Renal cortical epithelial cell (primary cell): ENCODE data around the gene EZH1. TPM values are rescaled to one million over a fixed set of nuclear protein-coding genes. Genes with fewer than 3 reads are reported as not detected.
"Not testable (repeated sequence)": the region's sequence is repeated elsewhere in the genome, so short reads cannot be mapped to it uniquely, and the experiment has no call there.

Source experiments
- DNase-seq: peaks from one replicate; pipeline ENCODE4 v3.0.0-alpha.2; 2011; ENCODE audit warnings: low read depth
- total RNA-seq: library from RNA; depleted of rRNA; stranded (reverse); fragments of >200 nt; gene quantifications from 2 replicates; pipeline ENCODE4 v1.2.3, GENCODE V29; 2014

Gene EZH1
- total RNA-seq, 1 donor from 2014 or later, result 21.2 TPM

- DNase-seq, result no peak
These were observed 74.7 kb downstream of the EZH1 start for GRCh38 chr17:42669977-42670788.

- no peak for DNase-seq
These were observed 75.2 kb downstream of the EZH1 start for GRCh38 chr17:42669705-42669976.

GRCh38 chr17:42667088-42667951 is 77.5 kb downstream of the EZH1 start:
- peak; percentile 96 for DNase-seq

GRCh38 chr17:42666126-42666525 is 78.7 kb downstream of the EZH1 start:
- not testable (repeated sequence) for DNase-seq

- no peak for DNase-seq
These were observed 79.2 kb downstream of the EZH1 start for GRCh38 chr17:42665581-42666001.

GRCh38 chr17:42660692-42661345 is 84.0 kb downstream of the EZH1 start:
- peak; percentile 65 for DNase-seq

GRCh38 chr17:42659932-42660274 is 84.9 kb downstream of the EZH1 start:
- not testable (repeated sequence) for DNase-seq

GRCh38 chr17:42659079-42659931 is 85.5 kb downstream of the EZH1 start, which contains the start of gene TUBG2:
Gene TUBG2 (plus strand): TSS chr17:42659284. CDS start chr17:42659504, 220 bp downstream.
- peak; percentile 78 for DNase-seq

GRCh38 chr17:42657824-42658588 is 86.8 kb downstream of the EZH1 start:
- no peak for DNase-seq

- peak; percentile 76 for DNase-seq
These were observed 89.3 kb downstream of the EZH1 start for GRCh38 chr17:42655528-42655927.

GRCh38 chr17:42653179-42654124 is 91.4 kb downstream of the EZH1 start:
- no peak for DNase-seq

- no peak for DNase-seq
These were observed 93.4 kb downstream of the EZH1 start for GRCh38 chr17:42651392-42651791.

Other genes starting within 250 kb of the EZH1 start
- gene NAGLU, start 208.8 kb downstream of the EZH1 start, total RNA-seq, result 24.8 and 42.2 TPM in 2 replicates
- gene HSD17B1, start 192.1 kb downstream of the EZH1 start, total RNA-seq, result 0.30 and 0.69 TPM in 2 replicates
- gene COASY, start 182.9 kb downstream of the EZH1 start, total RNA-seq, result 8.2 and 32.2 TPM in 2 replicates
- gene MLX, start 177.9 kb downstream of the EZH1 start, total RNA-seq, result 21.9 and 23.8 TPM in 2 replicates
- gene PSMC3IP, start 167.3 kb downstream of the EZH1 start, total RNA-seq, result 2.9 and 5.0 TPM in 2 replicates
- gene RETREG3, start 135.7 kb downstream of the EZH1 start, total RNA-seq, result 64.3 and 99.0 TPM in 2 replicates
- gene TUBG1, start 135.4 kb downstream of the EZH1 start, total RNA-seq, result 21.9 and 37.5 TPM in 2 replicates
- 4.5 and 9.1 TPM in 2 replicates for gene TUBG2, start 85.8 kb downstream of the EZH1 start, total RNA-seq
- gene PLEKHH3, start 68.0 kb downstream of the EZH1 start, total RNA-seq, result 9.6 and 14.2 TPM in 2 replicates
- 1.6 and 6.3 TPM in 2 replicates for gene CCR10, start 63.2 kb downstream of the EZH1 start, total RNA-seq
- 5.4 and 15.2 TPM in 2 replicates for gene CNTNAP1, start 62.5 kb downstream of the EZH1 start, total RNA-seq
- gene RAMP2, start 16.2 kb upstream of the EZH1 start, total RNA-seq, result not detected in 2 replicates
- gene VPS25, start 28.4 kb upstream of the EZH1 start, total RNA-seq, result 70.5 and 148 TPM in 2 replicates
- 1.9 and 9.7 TPM in 2 replicates for gene WNK4, start 35.6 kb upstream of the EZH1 start, total RNA-seq
- gene COA3, start 53.7 kb upstream of the EZH1 start, total RNA-seq, result 81.1 and 89.7 TPM in 2 replicates
- gene CNTD1, start 53.8 kb upstream of the EZH1 start, total RNA-seq, result 0.05 TPM in 1 of 2 replicates, not detected in the other
- gene BECN1, start 79.2 kb upstream of the EZH1 start, total RNA-seq, result 104 and 145 TPM in 2 replicates
- gene PSME3, start 88.4 kb upstream of the EZH1 start, total RNA-seq, result 138 and 153 TPM in 2 replicates
- gene AOC2, start 99.5 kb upstream of the EZH1 start, total RNA-seq, result 0.52 and 0.70 TPM in 2 replicates
- gene AOC3, start 106.2 kb upstream of the EZH1 start, total RNA-seq, result under 0.01 and 0.17 TPM in 2 replicates
- not detected in 2 replicates for gene G6PC1, start 155.8 kb upstream of the EZH1 start, total RNA-seq
- gene AARSD1, start 219.4 kb upstream of the EZH1 start, total RNA-seq, result 18.4 and 19.4 TPM in 2 replicates
- 0.20 and 2.4 TPM in 2 replicates for gene PTGES3L, start 235.0 kb upstream of the EZH1 start, total RNA-seq
- 10.4 and 20.5 TPM in 2 replicates for gene RUNDC1, start 235.5 kb upstream of the EZH1 start, total RNA-seq